H1 (cell line): ENCODE results near the gene NPHS2. TPM values are rescaled to one million over a fixed set of nuclear protein-coding genes. Genes with fewer than 3 reads are reported as not detected.

Experiments
- KDM1A ChIP-seq: fragments of 200-600, 300-600 bp; sonication (generic); IDR thresholded peaks from 2 replicates; pipeline ENCODE4 v1.7.1; 2016; ENCODE audit warnings: mild to moderate bottlenecking, low read length, borderline replicate concordance
- SP1 ChIP-seq: IDR thresholded peaks from 2 replicates; pipeline ENCODE4 v1.6.1; 2011; ENCODE audit warnings: low read depth, low read length
- polyA plus RNA-seq, 7 experiments: library from polyadenylated mRNA; depleted of rRNA in 3 of 7; stranded (reverse) in 5 of 7; unstranded in 2 of 7; fragments of >200 nt in 5 of 7; fragments of 200-250 nt in 2 of 7; gene quantifications; 1 replicate in 5 of 7; 2 replicates in 1 of 7; 4 replicates in 1 of 7; pipeline versions ENCODE4 v1.2.1 to v1.2.3, GENCODE V29; 2011 to 2013; ENCODE audit warnings: missing spikeins in 2 of 7, mixed read lengths in 2 of 7
- total RNA-seq: library from RNA; stranded (reverse); fragmentation: NEBNext Ultra II Directional; extraction: Animal tissue kit (Norgen Biotek cat#: 25700); gene quantifications from 2 replicates; pipeline ENCODE4 v1.2.1, GENCODE V29; 2021
- TF ChIP-seq, protein P1 (sequence below), 3 experiments: IDR thresholded peaks; 1 replicate in 2 of 3; 2 replicates in 1 of 3; pipeline versions ENCODE4 v1.5.1 to v1.6.1; 2011; ENCODE audit warnings: low read length in 3 of 3, mild to moderate bottlenecking in 3 of 3, inconsistent platforms in 2 of 3, low read depth in 1 of 3, moderate library complexity in 1 of 3; ENCODE audit not compliant: insufficient read depth in 1 of 3; ENCODE audit errors: control extremely low read depth in 1 of 3

Gene NPHS2
- total and polyA plus RNA-seq, 2 of the 8 experiments (the other 6 are each of a cell fraction or from before 2014, with no cell fraction given) = not detected

DNA sequence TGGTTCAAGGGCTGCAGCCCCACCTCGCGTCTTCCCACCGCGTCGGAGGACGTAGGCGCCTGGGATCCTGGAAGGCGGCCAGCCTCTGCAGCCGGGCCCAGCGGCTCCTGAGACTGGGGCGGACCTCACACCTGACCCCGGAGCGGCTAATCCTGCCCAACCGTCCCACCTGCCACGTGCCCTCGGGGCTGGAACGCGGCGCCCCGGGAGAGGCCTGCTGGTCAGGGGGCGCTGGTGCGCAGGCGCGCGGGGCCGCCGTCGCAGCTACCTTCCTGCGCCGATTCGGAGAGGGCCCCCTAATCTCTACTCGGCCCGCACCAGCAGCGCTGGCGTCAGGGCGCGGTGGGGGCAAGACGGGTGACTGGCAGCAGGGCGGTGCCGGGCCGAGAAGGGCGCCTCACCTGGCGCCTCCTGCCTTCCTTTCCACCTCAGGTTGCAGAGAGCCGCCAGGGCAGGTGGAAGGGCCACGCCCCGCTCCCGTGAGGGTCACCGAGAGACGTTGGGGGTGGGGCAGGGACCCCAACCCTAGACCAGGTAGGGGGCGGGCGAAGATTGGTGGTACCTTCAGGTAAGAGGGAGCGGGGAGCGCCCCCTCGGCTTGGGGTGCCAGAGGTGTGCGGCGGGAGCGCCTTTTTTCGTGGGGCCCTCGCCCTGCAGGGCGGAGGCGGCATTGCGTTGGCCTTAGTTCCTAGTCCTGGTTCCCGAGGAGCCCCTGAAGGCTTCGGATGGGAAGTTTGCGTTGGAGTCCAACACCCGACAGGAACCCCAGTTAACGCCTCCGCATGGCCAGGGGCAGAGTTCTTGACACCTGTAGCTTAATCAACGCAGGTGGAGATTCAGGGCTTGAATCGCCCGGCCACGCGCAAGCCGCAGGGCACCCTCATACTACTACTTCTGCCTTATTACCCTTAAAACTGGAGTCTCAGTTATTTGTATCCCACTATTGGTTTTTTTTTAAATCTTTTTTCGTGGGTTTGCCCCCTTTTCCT lies 16.1 kb upstream of the NPHS2 start, which contains the start of gene TDRD5 (continued):
- TF ChIP-seq, protein P1, sequence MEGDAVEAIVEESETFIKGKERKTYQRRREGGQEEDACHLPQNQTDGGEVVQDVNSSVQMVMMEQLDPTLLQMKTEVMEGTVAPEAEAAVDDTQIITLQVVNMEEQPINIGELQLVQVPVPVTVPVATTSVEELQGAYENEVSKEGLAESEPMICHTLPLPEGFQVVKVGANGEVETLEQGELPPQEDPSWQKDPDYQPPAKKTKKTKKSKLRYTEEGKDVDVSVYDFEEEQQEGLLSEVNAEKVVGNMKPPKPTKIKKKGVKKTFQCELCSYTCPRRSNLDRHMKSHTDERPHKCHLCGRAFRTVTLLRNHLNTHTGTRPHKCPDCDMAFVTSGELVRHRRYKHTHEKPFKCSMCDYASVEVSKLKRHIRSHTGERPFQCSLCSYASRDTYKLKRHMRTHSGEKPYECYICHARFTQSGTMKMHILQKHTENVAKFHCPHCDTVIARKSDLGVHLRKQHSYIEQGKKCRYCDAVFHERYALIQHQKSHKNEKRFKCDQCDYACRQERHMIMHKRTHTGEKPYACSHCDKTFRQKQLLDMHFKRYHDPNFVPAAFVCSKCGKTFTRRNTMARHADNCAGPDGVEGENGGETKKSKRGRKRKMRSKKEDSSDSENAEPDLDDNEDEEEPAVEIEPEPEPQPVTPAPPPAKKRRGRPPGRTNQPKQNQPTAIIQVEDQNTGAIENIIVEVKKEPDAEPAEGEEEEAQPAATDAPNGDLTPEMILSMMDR (IDR thresholded peaks at IDR 0.05; ENCODE audit: control extremely low read depth in 1 of 3, insufficient read depth in 1 of 3, low read depth in 1 of 3, low read length in 3 of 3) = peak; percentile 20 to 56 (median 41); a peak in 3 of 4 replicates
- TF ChIP-seq SP1 = no peak
- peak; percentile 53; the same call in 1 of the 2 replicates for TF ChIP-seq KDM1A
- TF ChIP-seq, all 59 proteins: peak for 16
